ENCODE measurements around the gene IWS1. TPM values are rescaled to one million over a fixed set of nuclear protein-coding genes. Genes with fewer than 3 reads are reported as not detected.

IWS1 gene
- total and polyA plus RNA-seq, 7 experiments from 2014 or later = 15.7 to 57.5 (median 39.7) TPM

DNA sequence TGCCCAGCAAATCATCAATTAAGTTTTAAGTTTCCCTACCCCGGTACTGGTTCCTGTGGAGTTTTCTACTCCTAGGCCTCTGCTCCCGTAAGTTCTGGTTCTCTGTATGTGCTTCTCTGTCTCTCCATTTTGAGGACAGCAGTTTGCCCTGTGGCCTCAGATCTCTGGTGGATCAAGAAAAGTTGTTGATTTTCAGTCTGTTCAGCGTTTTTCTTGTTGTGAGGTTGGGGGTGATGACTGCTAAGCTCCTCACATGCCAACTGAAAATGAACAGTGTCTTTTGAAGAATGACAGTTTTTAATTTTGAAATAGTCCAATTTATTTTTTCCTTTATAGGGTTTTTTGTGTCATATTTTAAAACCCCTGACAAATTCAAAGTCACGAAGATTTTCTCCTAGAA is 76.4 kb downstream of the IWS1 start:
- ChIA-PET POLR2A (no interaction called here), CTCF (no interaction called here)
- H3K4me1 Mint-ChIP-seq = no peaks in the 10 kb centered on the region
- ATAC-seq = no peak
- Histone ChIP-seq H3K4me3 (ENCODE audit: low read length) (no peak overlapping the region), H3K4me1 (ENCODE audit: control insufficient read depth in 2 of 2, insufficient read depth in 2 of 2, low read length in 2 of 2) (no peaks in the 10 kb centered on the region), H3K27me3 (ENCODE audit: control insufficient read depth in 2 of 2, insufficient read depth in 2 of 2, low read length in 2 of 2) (no peaks in the 10 kb centered on the region), H3K9me3 (ENCODE audit: control insufficient read depth in 2 of 3, low read length in 3 of 3) (no peaks in the 10 kb centered on the region), H3K27ac (ENCODE audit: low read depth, low read length) (no peak overlapping the region), H3K36me3 (ENCODE audit: control insufficient read depth in 2 of 3, insufficient read depth in 3 of 3, low read length in 3 of 3) (no peaks in the 10 kb centered on the region)
- no peak for DNase-seq
- intact Hi-C loops (cut with micrococcal nuclease) = no loop called here
- H3K27ac Mint-ChIP-seq = no peak overlapping the region
- H3K9me3 Mint-ChIP-seq = peaks cover 3 to 38% (median 11%) of the 10 kb centered on the region in 11 donors
- peaks cover 0 to 5% (median 0%) of the 10 kb centered on the region in 5 donors for H3K27me3 Mint-ChIP-seq
- H3K4me3 Mint-ChIP-seq = no peak overlapping the region
- H3K36me3 Mint-ChIP-seq = peaks cover 10 to 31% (median 21%) of the 10 kb centered on the region in 5 donors

DNA sequence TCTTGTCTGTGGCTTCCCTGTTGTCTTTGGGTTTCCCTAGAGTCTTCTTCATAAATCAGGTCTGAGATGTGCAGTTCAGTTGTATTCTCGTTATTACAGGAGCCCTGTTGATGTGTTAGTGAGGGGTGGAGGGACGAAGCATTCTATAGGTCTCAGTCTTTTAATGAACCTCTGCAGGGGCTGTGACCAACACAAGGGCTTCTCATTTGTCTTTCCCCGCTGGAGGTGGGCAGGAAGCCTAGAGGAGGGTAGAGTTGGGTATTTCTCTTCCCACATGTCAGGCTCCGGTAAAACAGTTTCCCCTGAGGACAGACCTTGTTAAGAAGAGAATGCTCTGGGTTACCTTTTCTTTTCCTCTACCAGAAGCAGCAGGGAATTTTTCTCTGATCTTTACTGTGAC is 76.9 kb downstream of the IWS1 start:
- H3K27ac Mint-ChIP-seq = peak overlapping the region in 1 of 9 donors; percentile 48
- intact Hi-C loops (cut with micrococcal nuclease) = no loop called here
- no peaks in the 10 kb centered on the region for H3K9me3 ChIP-seq (ENCODE audit: control insufficient read depth in 2 of 3, low read length in 3 of 3)
- H3K4me1 ChIP-seq (ENCODE audit: control insufficient read depth in 2 of 2, insufficient read depth in 2 of 2, low read length in 2 of 2) = no peaks in the 10 kb centered on the region
- no peak for ATAC-seq
- ChIA-PET POLR2A (no interaction called here), CTCF (no interaction called here)
- H3K36me3 ChIP-seq (ENCODE audit: control insufficient read depth in 2 of 3, insufficient read depth in 3 of 3, low read length in 3 of 3) = no peaks in the 10 kb centered on the region
- no peak overlapping the region for H3K4me3 ChIP-seq (ENCODE audit: low read length)
- no peaks in the 10 kb centered on the region for H3K27me3 ChIP-seq (ENCODE audit: control insufficient read depth in 2 of 2, insufficient read depth in 2 of 2, low read length in 2 of 2)
- no peak for DNase-seq
- H3K27ac ChIP-seq (ENCODE audit: low read depth, low read length) = no peak overlapping the region
- peaks cover 0 to 5% (median 0%) of the 10 kb centered on the region in 5 donors for H3K27me3 Mint-ChIP-seq
- peaks cover 3 to 43% (median 13%) of the 10 kb centered on the region in 11 donors for H3K9me3 Mint-ChIP-seq
- no peak overlapping the region for H3K4me3 Mint-ChIP-seq
- H3K36me3 Mint-ChIP-seq = peaks cover 10 to 30% (median 21%) of the 10 kb centered on the region in 5 donors
- H3K4me1 Mint-ChIP-seq = no peaks in the 10 kb centered on the region

DNA sequence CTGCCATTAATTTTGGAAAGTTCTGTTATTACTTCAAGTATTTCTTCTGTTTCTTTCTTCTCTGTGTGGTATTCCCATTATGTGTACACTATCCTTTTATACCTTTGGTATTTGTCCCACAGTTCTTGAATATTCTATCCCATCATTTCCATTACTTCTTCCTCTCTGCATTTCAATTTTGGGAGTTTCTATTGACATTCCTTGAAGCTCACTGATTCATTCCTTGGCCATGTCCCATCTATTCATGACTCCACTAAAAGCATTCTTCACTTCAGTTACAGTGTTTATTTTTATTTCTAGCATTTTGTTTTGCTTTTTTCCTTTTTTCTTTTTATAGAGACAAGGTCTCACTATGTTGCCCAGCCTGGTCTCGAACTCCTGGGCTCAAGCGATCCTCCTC is 77.8 kb downstream of the IWS1 start:
- Histone ChIP-seq H3K9me3 (ENCODE audit: control insufficient read depth in 2 of 3, low read length in 3 of 3) (no peaks in the 10 kb centered on the region), H3K36me3 (ENCODE audit: control insufficient read depth in 2 of 3, insufficient read depth in 3 of 3, low read length in 3 of 3) (no peaks in the 10 kb centered on the region), H3K27ac (ENCODE audit: low read depth, low read length) (no peak overlapping the region), H3K4me1 (ENCODE audit: control insufficient read depth in 2 of 2, insufficient read depth in 2 of 2, low read length in 2 of 2) (no peaks in the 10 kb centered on the region), H3K27me3 (ENCODE audit: control insufficient read depth in 2 of 2, insufficient read depth in 2 of 2, low read length in 2 of 2) (no peaks in the 10 kb centered on the region), H3K4me3 (ENCODE audit: low read length) (no peak overlapping the region)
- CTCF ChIA-PET = no interaction called here
- POLR2A ChIA-PET = interaction anchor here (0.6 kb wide), 1 partner anchor 73 kb away, joined by 3 read pairs; no protein-coding TSS in a partner anchor
- Mint-ChIP-seq H3K27me3 (peaks cover 0 to 5% (median 0%) of the 10 kb centered on the region in 5 donors), H3K36me3 (peaks cover 10 to 27% (median 18%) of the 10 kb centered on the region in 5 donors), H3K4me1 (no peaks in the 10 kb centered on the region), H3K27ac (no peak overlapping the region), H3K4me3 (no peak overlapping the region), H3K9me3 (peaks cover 3 to 51% (median 14%) of the 10 kb centered on the region in 11 donors)
- ATAC-seq = no peak
- intact Hi-C loops (cut with micrococcal nuclease) = no loop called here
- no peak for DNase-seq

DNA sequence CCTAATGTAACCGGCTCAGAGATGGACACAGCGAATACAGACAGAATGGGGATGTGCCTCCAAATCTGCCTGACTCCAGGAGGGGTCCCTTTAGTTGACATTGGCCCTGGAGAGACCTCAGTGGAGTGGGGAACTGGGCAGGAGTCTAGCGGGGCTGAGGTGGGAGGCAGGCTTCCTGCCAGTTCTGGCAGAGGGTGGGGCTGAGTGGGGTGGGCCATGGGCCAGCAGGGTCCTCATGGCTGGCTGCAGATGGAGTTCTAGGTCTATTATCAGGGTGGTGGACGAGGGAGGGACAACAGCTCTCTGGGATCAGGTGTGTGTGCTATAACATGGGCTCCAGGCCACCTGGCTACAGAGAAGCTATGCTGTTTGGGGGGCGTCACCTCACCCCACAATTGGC is 86.9 kb downstream of the IWS1 start:
- ChIA-PET CTCF (no interaction called here), POLR2A (no interaction called here)
- Mint-ChIP-seq H3K36me3 (peaks cover 0 to 4% (median 0%) of the 10 kb centered on the region in 5 donors), H3K4me3 (no peak overlapping the region), H3K4me1 (no peaks in the 10 kb centered on the region), H3K27me3 (no peaks in the 10 kb centered on the region), H3K27ac (no peak overlapping the region), H3K9me3 (peaks cover 1 to 42% (median 7%) of the 10 kb centered on the region in 11 donors)
- Histone ChIP-seq H3K9me3 (ENCODE audit: control insufficient read depth in 2 of 3, low read length in 3 of 3) (peaks cover 0 to 13% (median 0%) of the 10 kb centered on the region in 3 experiments), H3K27me3 (ENCODE audit: control insufficient read depth in 2 of 2, insufficient read depth in 2 of 2, low read length in 2 of 2) (no peaks in the 10 kb centered on the region), H3K4me1 (ENCODE audit: control insufficient read depth in 2 of 2, insufficient read depth in 2 of 2, low read length in 2 of 2) (no peaks in the 10 kb centered on the region), H3K4me3 (ENCODE audit: low read length) (no peak overlapping the region), H3K27ac (ENCODE audit: low read depth, low read length) (no peak overlapping the region), H3K36me3 (ENCODE audit: control insufficient read depth in 2 of 3, insufficient read depth in 3 of 3, low read length in 3 of 3) (no peaks in the 10 kb centered on the region)
- DNase-seq = no peak
- intact Hi-C loops (cut with micrococcal nuclease) = no loop called here
- no peak for ATAC-seq

DNA sequence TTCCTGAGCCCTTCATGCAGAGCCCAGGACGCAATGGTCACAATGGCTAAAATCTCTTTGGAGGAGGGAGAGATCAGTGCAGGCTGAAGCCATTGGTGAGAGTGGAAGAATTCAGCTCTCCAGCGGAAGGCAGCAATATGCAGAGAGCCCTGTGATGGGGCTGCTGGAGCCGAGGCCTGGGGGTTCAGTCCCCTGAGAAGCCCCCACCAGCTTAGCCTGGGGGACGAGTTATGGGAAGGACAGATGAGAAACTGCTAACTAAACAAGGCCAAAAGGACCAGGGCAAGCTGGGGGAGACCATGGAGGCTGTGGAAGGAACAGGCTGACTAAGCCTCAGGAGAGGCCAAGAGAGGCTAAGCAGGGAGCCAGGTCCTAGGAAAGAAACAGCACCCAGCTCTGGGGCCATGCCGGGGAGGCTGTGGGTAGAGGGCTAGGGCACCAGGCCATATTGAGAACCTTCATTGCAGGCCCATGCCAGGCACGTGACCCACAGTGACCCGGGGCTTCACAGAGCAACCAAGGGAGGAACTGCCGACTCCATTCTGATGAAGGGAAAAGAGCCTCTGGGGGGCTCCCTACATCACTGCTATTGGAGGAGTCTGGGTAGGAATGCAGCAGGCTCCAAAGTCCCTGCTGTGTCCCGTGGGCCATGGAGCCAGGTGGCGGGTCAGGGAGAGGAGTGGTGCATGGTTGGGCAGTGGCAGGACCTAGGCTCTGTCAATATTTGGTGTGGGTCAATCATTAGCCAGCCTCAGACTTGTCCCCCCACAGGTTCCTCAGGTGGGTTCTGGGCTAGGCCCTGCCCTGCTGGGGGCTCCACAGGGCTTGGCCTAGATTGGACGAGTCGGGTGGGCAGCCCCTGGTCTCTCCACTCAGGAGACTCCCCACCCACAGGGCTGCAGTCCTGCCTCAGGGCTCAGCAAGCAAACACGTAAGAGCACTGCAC is 88.2 kb downstream of the IWS1 start:
- intact Hi-C loops (cut with micrococcal nuclease) = no loop called here
- ChIA-PET CTCF (no interaction called here), POLR2A (no interaction called here)
- no peak for DNase-seq
- H3K36me3 ChIP-seq (ENCODE audit: control insufficient read depth in 2 of 3, insufficient read depth in 3 of 3, low read length in 3 of 3) = no peaks in the 10 kb centered on the region
- peaks cover 0 to 4% (median 0%) of the 10 kb centered on the region in 5 donors for H3K36me3 Mint-ChIP-seq
- H3K4me3 Mint-ChIP-seq = no peak overlapping the region
- no peaks in the 10 kb centered on the region for H3K27me3 Mint-ChIP-seq
- peaks cover 0 to 31% (median 7%) of the 10 kb centered on the region in 11 donors for H3K9me3 Mint-ChIP-seq
- H3K4me1 Mint-ChIP-seq = no peaks in the 10 kb centered on the region
- no peak overlapping the region for H3K27ac ChIP-seq (ENCODE audit: low read depth, low read length)
- ATAC-seq = no peak
- no peak overlapping the region for H3K4me3 ChIP-seq (ENCODE audit: low read length)
- no peaks in the 10 kb centered on the region for H3K27me3 ChIP-seq (ENCODE audit: control insufficient read depth in 2 of 2, insufficient read depth in 2 of 2, low read length in 2 of 2)
- H3K4me1 ChIP-seq (ENCODE audit: control insufficient read depth in 2 of 2, insufficient read depth in 2 of 2, low read length in 2 of 2) = no peaks in the 10 kb centered on the region
- H3K9me3 ChIP-seq (ENCODE audit: control insufficient read depth in 2 of 3, low read length in 3 of 3) = peaks cover 0 to 13% (median 0%) of the 10 kb centered on the region in 3 experiments
- H3K27ac Mint-ChIP-seq = peak overlapping the region in 1 of 9 donors; percentile 21

DNA sequence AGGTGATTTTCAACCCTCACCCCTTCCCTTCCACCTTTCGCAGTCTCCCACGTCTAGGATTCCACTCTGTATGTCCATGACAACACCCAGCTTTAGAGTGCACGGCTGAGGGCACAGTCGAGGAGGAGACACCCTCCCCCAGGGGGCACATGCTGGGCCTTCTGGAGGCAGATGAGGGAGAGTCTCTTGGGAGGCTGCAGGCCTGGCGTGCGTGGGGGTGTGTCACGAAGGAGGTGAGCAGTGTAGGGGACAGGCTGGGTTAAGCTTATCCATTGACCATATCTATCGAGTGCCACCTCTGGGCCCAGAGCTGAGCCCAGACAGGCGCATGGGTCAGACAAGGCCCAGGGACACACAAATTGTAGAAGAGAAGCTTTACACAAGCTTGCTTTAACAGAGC is 89.2 kb downstream of the IWS1 start:
- ChIA-PET CTCF (no interaction called here), POLR2A (no interaction called here)
- H3K4me1 Mint-ChIP-seq = no peaks in the 10 kb centered on the region
- no peaks in the 10 kb centered on the region for H3K27me3 ChIP-seq (ENCODE audit: control insufficient read depth in 2 of 2, insufficient read depth in 2 of 2, low read length in 2 of 2)
- DNase-seq (no peak), ATAC-seq (no peak)
- no peak overlapping the region for H3K27ac ChIP-seq (ENCODE audit: low read depth, low read length)
- H3K36me3 Mint-ChIP-seq = peaks cover 0 to 4% (median 0%) of the 10 kb centered on the region in 5 donors
- peaks cover 0 to 22% (median 7%) of the 10 kb centered on the region in 11 donors for H3K9me3 Mint-ChIP-seq
- H3K27ac Mint-ChIP-seq = no peak overlapping the region
- H3K36me3 ChIP-seq (ENCODE audit: control insufficient read depth in 2 of 3, insufficient read depth in 3 of 3, low read length in 3 of 3) = no peaks in the 10 kb centered on the region
- H3K4me1 ChIP-seq (ENCODE audit: control insufficient read depth in 2 of 2, insufficient read depth in 2 of 2, low read length in 2 of 2) = no peaks in the 10 kb centered on the region
- no peaks in the 10 kb centered on the region for H3K27me3 Mint-ChIP-seq
- intact Hi-C loops (cut with micrococcal nuclease) = no loop called here
- peaks cover 0 to 13% (median 0%) of the 10 kb centered on the region in 3 experiments for H3K9me3 ChIP-seq (ENCODE audit: control insufficient read depth in 2 of 3, low read length in 3 of 3)
- no peak overlapping the region for H3K4me3 Mint-ChIP-seq
- no peak overlapping the region for H3K4me3 ChIP-seq (ENCODE audit: low read length)

Measured in naive thymus-derived CD4-positive, alpha-beta T cell (primary cell).